ENCODE data around the gene PKP4. TPM values are rescaled to one million over a fixed set of nuclear protein-coding genes. Genes with fewer than 3 reads are reported as not detected.

The PKP4 gene
- total and polyA plus RNA-seq, 2 experiments from 2014 or later = 35.7 to 92.3 TPM

GRCh38 chr2:158665536-158666302 is 209.0 kb downstream of the PKP4 start (continued):
- TF ChIP-seq ZNF462 (CRISPR knock-in tag; IDR thresholded peaks at IDR 0.05) = no peak
- TF ChIP-seq ETS1 (IDR thresholded peaks at IDR 0.05) = no peak
- TF ChIP-seq JUNB (IDR thresholded peaks at IDR 0.05; ENCODE audit: unreplicated experiment) = no peak
- no peak for TF ChIP-seq STAT1 (IDR thresholded peaks at IDR 0.05; ENCODE audit: unreplicated experiment)

- H3K36me3 ChIP-seq (ENCODE audit: insufficient read depth) = peaks cover 20% of the 10 kb centered on the region; the same call in 1 of the 2 replicates
- H3K9me3 Mint-ChIP-seq = no peaks in the 10 kb centered on the region
- H3K4me3 ChIP-seq = no peak overlapping the region
- H3K27ac ChIP-seq (ENCODE audit: low read depth) = no peak overlapping the region
- ATAC-seq = no peak
- peaks cover 38% of the 10 kb centered on the region for H3K36me3 Mint-ChIP-seq (ENCODE audit: low read depth)
- no peaks in the 10 kb centered on the region for H3K9me2 ChIP-seq (ENCODE audit: insufficient read depth)
- no peaks in the 10 kb centered on the region for H3K79me2 ChIP-seq (replicated peaks; ENCODE audit: insufficient read depth)
- H4K20me1 ChIP-seq (replicated peaks; ENCODE audit: insufficient read depth) = no peaks in the 10 kb centered on the region
- H2AFZ ChIP-seq = no peak overlapping the region
- H3K4me2 ChIP-seq = no peak overlapping the region
- H3K27me3 Mint-ChIP-seq (ENCODE audit: insufficient read depth, low read depth, poor library complexity) = peaks cover 2% of the 10 kb centered on the region
- H3K27me3 ChIP-seq (ENCODE audit: insufficient read depth) = no peaks in the 10 kb centered on the region
- H3F3A ChIP-seq (replicated peaks; ENCODE audit: low read depth) = no peaks in the 10 kb centered on the region
- no peak overlapping the region for H3K27ac Mint-ChIP-seq
- H3K4me1 Mint-ChIP-seq = peaks cover 6% of the 10 kb centered on the region; the same call in 2 of the 3 replicates
- no peak for DNase-seq (ENCODE audit: low spot score)
- no peak overlapping the region for H3K4me3 Mint-ChIP-seq
- no peaks in the 10 kb centered on the region for H3K4me1 ChIP-seq (ENCODE audit: insufficient read depth)
- TF ChIP-seq ETS1 (IDR thresholded peaks at IDR 0.05) (no peak), EZH2phosphoT487 (IDR thresholded peaks at IDR 0.05; ENCODE audit: unreplicated experiment) (no peak), EZH2 (IDR thresholded peaks at IDR 0.05; ENCODE audit: low read depth, unreplicated experiment) (no peak), NANOG (IDR thresholded peaks at IDR 0.05; ENCODE audit: borderline replicate concordance) (no peak), STAT1 (IDR thresholded peaks at IDR 0.05; ENCODE audit: unreplicated experiment) (no peak), CTCF (conservative IDR thresholded peaks at IDR 0.05; ENCODE audit: low read depth in 2 of 2) (no peak), JUNB (IDR thresholded peaks at IDR 0.05; ENCODE audit: unreplicated experiment) (no peak), REST (IDR thresholded peaks at IDR 0.05; ENCODE audit: unreplicated experiment) (no peak)
Observed at GRCh38 chr2:158666969-158667368, 210.2 kb downstream of the PKP4 start.
